GM23338 (cell line): ENCODE measurements around the gene DBH.

Experiments used
- CREB1 ChIP-seq: fragments of 250-450 bp; sonication (Bioruptor Pico); IDR thresholded peaks from 2 replicates; pipeline ENCODE4 v1.5.0; 2020; ENCODE audit warnings: low read depth, mild to moderate bottlenecking, moderate library complexity
- EZH2 ChIP-seq: fragments of 200-600 bp; sonication (generic); IDR thresholded peaks from one replicate; pipeline ENCODE4 v1.8.0; 2017; ENCODE audit warnings: antibody characterized with exemption, mild to moderate bottlenecking, low read depth; ENCODE audit not compliant: unreplicated experiment
- EZH2phosphoT487 ChIP-seq: fragments of 200-600 bp; sonication (generic); IDR thresholded peaks from one replicate; pipeline ENCODE4 v1.8.1; 2018; ENCODE audit warnings: antibody characterized with exemption; ENCODE audit not compliant: unreplicated experiment
- JUNB ChIP-seq: IDR thresholded peaks from one replicate; pipeline ENCODE4 v1.6.1; 2016; ENCODE audit warnings: antibody characterized with exemption; ENCODE audit not compliant: unreplicated experiment
- NANOG ChIP-seq: IDR thresholded peaks from 2 replicates; pipeline ENCODE4 v1.6.1; 2016; ENCODE audit warnings: antibody characterized with exemption, borderline replicate concordance
- POLR2AphosphoS5 ChIP-seq: IDR thresholded peaks from 2 replicates; pipeline ENCODE4 v1.6.1; 2016; ENCODE audit warnings: antibody characterized with exemption, low read depth
- STAT1 ChIP-seq: IDR thresholded peaks from one replicate; pipeline ENCODE4 v1.6.1; 2016; ENCODE audit warnings: antibody characterized with exemption; ENCODE audit not compliant: unreplicated experiment
- ZNF114 ChIP-seq: fragments of 250-450 bp; sonication (Bioruptor Pico); IDR thresholded peaks from 2 replicates; pipeline ENCODE4 v1.5.0; 2020; ENCODE audit warnings: mild to moderate bottlenecking, moderate library complexity
- ZNF331 ChIP-seq: fragments of 250-450 bp; sonication (Bioruptor Pico); IDR thresholded peaks from 2 replicates; pipeline ENCODE4 v1.5.0; 2020; ENCODE audit warnings: low read depth, mild to moderate bottlenecking, moderate library complexity
- TF ChIP-seq, protein P1 (sequence below), 2 experiments: fragments of 200-600 bp in 1 of 2; sonication (generic) in 1 of 2; conservative IDR thresholded peaks; 2 replicates each; pipeline versions ENCODE4 v1.5.1 to v1.6.1; 2016 to 2017; ENCODE audit warnings: antibody characterized with exemption in 2 of 2, low read depth in 2 of 2, mild to moderate bottlenecking in 2 of 2, moderate library complexity in 1 of 2
- TF ChIP-seq, protein P2 (sequence below): IDR thresholded peaks from one replicate; pipeline ENCODE4 v1.6.1; 2018; ENCODE audit warnings: antibody characterized with exemption; ENCODE audit not compliant: unreplicated experiment

DNA sequence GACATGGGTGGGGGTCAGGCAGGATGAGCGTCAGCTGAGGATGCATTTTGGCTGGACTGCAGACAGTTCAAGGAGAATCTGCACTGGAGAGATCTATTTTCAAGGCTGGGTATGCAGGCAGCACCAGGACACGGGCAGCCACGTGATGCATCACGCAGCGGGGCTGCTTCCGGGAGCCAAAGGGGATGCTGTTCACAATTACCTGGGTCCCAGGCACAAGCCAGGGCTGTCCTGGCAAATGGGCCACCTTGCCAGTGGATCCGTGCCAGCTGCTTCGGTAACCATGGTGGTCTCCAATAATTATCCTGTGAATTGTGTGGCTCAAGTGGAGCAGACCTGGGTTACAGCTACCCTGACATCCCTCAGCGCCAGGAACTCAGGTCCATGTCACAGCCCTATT is 17.5 kb downstream of the DBH start:
- TF ChIP-seq EZH2phosphoT487 (no peak), CREB1 (CRISPR knock-in tag) (no peak), POLR2AphosphoS5 (no peak), ZNF114 (CRISPR knock-in tag) (no peak), EZH2 (no peak), JUNB (no peak), STAT1 (no peak), NANOG (no peak), ZNF331 (CRISPR knock-in tag) (no peak)
- TF ChIP-seq, protein P1, sequence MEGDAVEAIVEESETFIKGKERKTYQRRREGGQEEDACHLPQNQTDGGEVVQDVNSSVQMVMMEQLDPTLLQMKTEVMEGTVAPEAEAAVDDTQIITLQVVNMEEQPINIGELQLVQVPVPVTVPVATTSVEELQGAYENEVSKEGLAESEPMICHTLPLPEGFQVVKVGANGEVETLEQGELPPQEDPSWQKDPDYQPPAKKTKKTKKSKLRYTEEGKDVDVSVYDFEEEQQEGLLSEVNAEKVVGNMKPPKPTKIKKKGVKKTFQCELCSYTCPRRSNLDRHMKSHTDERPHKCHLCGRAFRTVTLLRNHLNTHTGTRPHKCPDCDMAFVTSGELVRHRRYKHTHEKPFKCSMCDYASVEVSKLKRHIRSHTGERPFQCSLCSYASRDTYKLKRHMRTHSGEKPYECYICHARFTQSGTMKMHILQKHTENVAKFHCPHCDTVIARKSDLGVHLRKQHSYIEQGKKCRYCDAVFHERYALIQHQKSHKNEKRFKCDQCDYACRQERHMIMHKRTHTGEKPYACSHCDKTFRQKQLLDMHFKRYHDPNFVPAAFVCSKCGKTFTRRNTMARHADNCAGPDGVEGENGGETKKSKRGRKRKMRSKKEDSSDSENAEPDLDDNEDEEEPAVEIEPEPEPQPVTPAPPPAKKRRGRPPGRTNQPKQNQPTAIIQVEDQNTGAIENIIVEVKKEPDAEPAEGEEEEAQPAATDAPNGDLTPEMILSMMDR (conservative IDR thresholded peaks at IDR 0.05; ENCODE audit: low read depth in 2 of 2) = no peak
- TF ChIP-seq, protein P2, sequence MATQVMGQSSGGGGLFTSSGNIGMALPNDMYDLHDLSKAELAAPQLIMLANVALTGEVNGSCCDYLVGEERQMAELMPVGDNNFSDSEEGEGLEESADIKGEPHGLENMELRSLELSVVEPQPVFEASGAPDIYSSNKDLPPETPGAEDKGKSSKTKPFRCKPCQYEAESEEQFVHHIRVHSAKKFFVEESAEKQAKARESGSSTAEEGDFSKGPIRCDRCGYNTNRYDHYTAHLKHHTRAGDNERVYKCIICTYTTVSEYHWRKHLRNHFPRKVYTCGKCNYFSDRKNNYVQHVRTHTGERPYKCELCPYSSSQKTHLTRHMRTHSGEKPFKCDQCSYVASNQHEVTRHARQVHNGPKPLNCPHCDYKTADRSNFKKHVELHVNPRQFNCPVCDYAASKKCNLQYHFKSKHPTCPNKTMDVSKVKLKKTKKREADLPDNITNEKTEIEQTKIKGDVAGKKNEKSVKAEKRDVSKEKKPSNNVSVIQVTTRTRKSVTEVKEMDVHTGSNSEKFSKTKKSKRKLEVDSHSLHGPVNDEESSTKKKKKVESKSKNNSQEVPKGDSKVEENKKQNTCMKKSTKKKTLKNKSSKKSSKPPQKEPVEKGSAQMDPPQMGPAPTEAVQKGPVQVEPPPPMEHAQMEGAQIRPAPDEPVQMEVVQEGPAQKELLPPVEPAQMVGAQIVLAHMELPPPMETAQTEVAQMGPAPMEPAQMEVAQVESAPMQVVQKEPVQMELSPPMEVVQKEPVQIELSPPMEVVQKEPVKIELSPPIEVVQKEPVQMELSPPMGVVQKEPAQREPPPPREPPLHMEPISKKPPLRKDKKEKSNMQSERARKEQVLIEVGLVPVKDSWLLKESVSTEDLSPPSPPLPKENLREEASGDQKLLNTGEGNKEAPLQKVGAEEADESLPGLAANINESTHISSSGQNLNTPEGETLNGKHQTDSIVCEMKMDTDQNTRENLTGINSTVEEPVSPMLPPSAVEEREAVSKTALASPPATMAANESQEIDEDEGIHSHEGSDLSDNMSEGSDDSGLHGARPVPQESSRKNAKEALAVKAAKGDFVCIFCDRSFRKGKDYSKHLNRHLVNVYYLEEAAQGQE = no peak
